A673 (cell line): Measurements from ENCODE around the gene PALB2.

Experiments used
- CTCF ChIP-seq: fragments of 300-800, 200-600 bp; sonication (generic); conservative IDR thresholded peaks from 2 replicates; pipeline ENCODE4 v1.5.1; 2017; ENCODE audit warnings: low read depth, mild to moderate bottlenecking, antibody characterized with exemption, low read length, moderate library complexity, mixed read lengths
- EZH2 ChIP-seq: fragments of 200-600 bp; sonication (generic); IDR thresholded peaks from 2 replicates; pipeline ENCODE4 v1.6.1; 2017; ENCODE audit warnings: borderline replicate concordance, low read depth, mild to moderate bottlenecking, mixed read lengths, antibody characterized with exemption, low read length; ENCODE audit not compliant: poor library complexity, severe bottlenecking

GRCh38 chr16:23577493-23577892, 63.6 kb downstream of the PALB2 start:
- no peak for TF ChIP-seq CTCF
- TF ChIP-seq EZH2, result no peak
